IMR-90 (cell line): Measurements from ENCODE around the gene SPAG16. TPM values are rescaled to one million over a fixed set of nuclear protein-coding genes. Genes with fewer than 3 reads are reported as not detected.

ENCODE experiments used
- ATAC-seq: fragments of 200-7000 bp; cut with Tn5 transposase; 2 replicates; pipeline ENCODE4 v1.9.1; 2020; ENCODE audit warnings: low read depth, mild to moderate bottlenecking, moderate library complexity
- BruUV-seq: library from RNA; stranded (reverse); fragments of 400-500 nt; replicated peaks from 2 replicates; lab custom pipeline; 2021; lab: Mats Ljungman, UMichigan
- CTCF ChIA-PET: fragments of 300-600 bp; formaldehyde crosslinking; extraction: SDS; loops from one replicate; lab custom pipeline; 2021; ENCODE audit warnings: antibody characterized with exemption; lab: Yijun Ruan, JAX
- POLR2A ChIA-PET: fragments of 300-600 bp; sonication (Branson Sonifier 250); formaldehyde crosslinking; loops from one replicate; lab custom pipeline; 2022; ENCODE audit warnings: antibody characterized with exemption; ENCODE audit not compliant: unreplicated experiment; lab: Charles Lee
- DNase-seq: peaks from one replicate; pipeline ENCODE4 v3.0.0; 2013
- H2AFZ ChIP-seq: replicated peaks from 2 replicates; pipeline ENCODE3; 2013; ENCODE audit warnings: low read length, mild to moderate bottlenecking; ENCODE audit not compliant: poor library complexity
- H2AK5ac ChIP-seq: 2 replicates; pipeline ENCODE4 v1.6.1; 2013; ENCODE audit warnings: low read depth, low read length, inconsistent platforms
- H2AK9ac ChIP-seq: replicated peaks from 2 replicates; pipeline ENCODE3; 2013; ENCODE audit warnings: mild to moderate bottlenecking, low read depth, low read length, moderate library complexity; ENCODE audit not compliant: poor library complexity
- H2BK120ac ChIP-seq: 2 replicates; pipeline ENCODE4 v1.6.1; 2013; ENCODE audit warnings: low read depth, low read length, inconsistent platforms
- H2BK15ac ChIP-seq: 3 replicates; pipeline ENCODE4 v1.6.1; 2013; ENCODE audit warnings: low read depth, low read length, inconsistent platforms
- H2BK20ac ChIP-seq: 2 replicates; pipeline ENCODE4 v1.6.1; 2013; ENCODE audit warnings: low read depth, mild to moderate bottlenecking, inconsistent platforms, low read length, moderate library complexity
- H2BK5ac ChIP-seq: 2 replicates; pipeline ENCODE4 v1.6.1; 2013; ENCODE audit warnings: mild to moderate bottlenecking, low read depth, low read length, inconsistent platforms; ENCODE audit not compliant: poor library complexity, severe bottlenecking
- H3K14ac ChIP-seq: replicated peaks from 2 replicates; pipeline ENCODE4 v1.6.1; 2013; ENCODE audit warnings: low read depth, low read length, inconsistent platforms
- H3K18ac ChIP-seq: 2 replicates; pipeline ENCODE4 v1.6.1; 2013; ENCODE audit warnings: low read depth, low read length, control low read depth
- H3K23ac ChIP-seq: 2 replicates; pipeline ENCODE4 v1.6.1; 2013; ENCODE audit warnings: low read depth, low read length, inconsistent platforms
- H3K27ac ChIP-seq: 2 replicates; pipeline ENCODE4 v1.5.1; 2013; ENCODE audit warnings: mild to moderate bottlenecking, control low read depth, low read length; ENCODE audit not compliant: insufficient read depth
- H3K27me3 ChIP-seq: 2 replicates; pipeline ENCODE4 v1.6.1; 2013; ENCODE audit warnings: low read length; ENCODE audit not compliant: control insufficient read depth, insufficient read depth
- H3K36me3 ChIP-seq: 2 replicates; pipeline ENCODE4 v1.6.1; 2013; ENCODE audit warnings: low read length, mixed read lengths; ENCODE audit not compliant: control insufficient read depth, insufficient read depth
- H3K4ac ChIP-seq: 2 replicates; pipeline ENCODE4 v1.6.1; 2013; ENCODE audit warnings: low read depth, low read length, inconsistent platforms
- H3K4me1 ChIP-seq: 2 replicates; pipeline ENCODE4 v1.6.1; 2013; ENCODE audit warnings: low read length, mixed read lengths; ENCODE audit not compliant: control insufficient read depth, insufficient read depth
- H3K4me2 ChIP-seq: 2 replicates; pipeline ENCODE4 v1.6.1; 2013; ENCODE audit warnings: low read depth, mild to moderate bottlenecking, control low read depth, low read length, moderate library complexity
- H3K4me3 ChIP-seq: 2 replicates; pipeline ENCODE4 v1.5.1; 2013; ENCODE audit warnings: low read depth, mild to moderate bottlenecking, control low read depth, low read length, moderate library complexity; ENCODE audit not compliant: insufficient read depth
- H3K56ac ChIP-seq: 2 replicates; pipeline ENCODE4 v1.6.1; 2013; ENCODE audit warnings: low read length, inconsistent platforms; ENCODE audit not compliant: insufficient read depth; ENCODE audit errors: extremely low read depth
- H3K79me1 ChIP-seq, 2 experiments: 2 replicates each; pipeline ENCODE4 v1.6.1; 2013; ENCODE audit warnings: low read length in 2 of 2, inconsistent platforms in 1 of 2, low read depth in 1 of 2
- H3K9ac ChIP-seq: 2 replicates; pipeline ENCODE4 v1.6.1; 2013; ENCODE audit warnings: low read depth, low read length, control low read depth
- H3K9me1 ChIP-seq: 2 replicates; pipeline ENCODE4 v1.6.1; 2013; ENCODE audit warnings: low read length, inconsistent platforms; ENCODE audit not compliant: insufficient read depth
- H3K9me3 ChIP-seq: 2 replicates; pipeline ENCODE4 v1.6.1; 2013; ENCODE audit warnings: low read length; ENCODE audit not compliant: control insufficient read depth, insufficient read depth
- H4K20me1 ChIP-seq: 2 replicates; pipeline ENCODE4 v1.6.1; 2013; ENCODE audit warnings: low read length, inconsistent platforms; ENCODE audit not compliant: insufficient read depth
- H4K5ac ChIP-seq: 2 replicates; pipeline ENCODE4 v1.6.1; 2013; ENCODE audit warnings: mild to moderate bottlenecking, low read depth, low read length, control low read depth
- H4K8ac ChIP-seq, 2 experiments: 2 replicates each; pipeline ENCODE4 v1.6.1; 2013; ENCODE audit warnings: low read depth in 2 of 2, low read length in 2 of 2, control low read depth in 1 of 2, inconsistent platforms in 1 of 2
- H4K91ac ChIP-seq: 2 replicates; pipeline ENCODE4 v1.6.1; 2013; ENCODE audit warnings: low read depth, low read length, inconsistent platforms; ENCODE audit not compliant: insufficient read depth
- BHLHE40 ChIP-seq: fragments of 150-350 bp; IDR thresholded peaks from 2 replicates; pipeline ENCODE4 v1.6.1; 2016; ENCODE audit warnings: mild to moderate bottlenecking, low read depth, low read length
- CHD1 ChIP-seq: IDR thresholded peaks from 2 replicates; pipeline ENCODE4 v1.6.1; 2012; ENCODE audit warnings: low read depth, low read length, improper control_type of control experiment
- CTCF ChIP-seq: conservative IDR thresholded peaks from 2 replicates; pipeline ENCODE4 v1.5.1; 2012; ENCODE audit warnings: mild to moderate bottlenecking, low read depth, low read length, improper control_type of control experiment
- ELK1 ChIP-seq: fragments of 150-350 bp; IDR thresholded peaks from 2 replicates; pipeline ENCODE4 v1.6.1; 2016; ENCODE audit warnings: low read depth, mild to moderate bottlenecking, low read length, moderate library complexity, borderline replicate concordance
- FOS ChIP-seq: fragments of 150-350 bp; IDR thresholded peaks from 2 replicates; pipeline ENCODE4 v1.6.1; 2016; ENCODE audit warnings: low read depth, low read length
- MAFK ChIP-seq: IDR thresholded peaks from 2 replicates; pipeline ENCODE4 v1.6.1; 2012; ENCODE audit warnings: low read depth, low read length, improper control_type of control experiment
- MAZ ChIP-seq: IDR thresholded peaks from 2 replicates; pipeline ENCODE4 v1.6.1; 2012; ENCODE audit warnings: low read depth, mild to moderate bottlenecking, low read length, improper control_type of control experiment, moderate library complexity, borderline replicate concordance
- MXI1 ChIP-seq: IDR thresholded peaks from 2 replicates; pipeline ENCODE4 v1.6.1; 2012; ENCODE audit warnings: low read depth, mild to moderate bottlenecking, low read length, moderate library complexity, borderline replicate concordance
- NFE2L2 ChIP-seq: fragments of 150-350 bp; IDR thresholded peaks from 2 replicates; pipeline ENCODE4 v1.6.1; 2016; ENCODE audit warnings: low read depth, mild to moderate bottlenecking, low read length
- POLR2A ChIP-seq: IDR thresholded peaks from 2 replicates; pipeline ENCODE4 v1.6.1; 2012; ENCODE audit warnings: mild to moderate bottlenecking, low read depth, low read length
- RAD21 ChIP-seq: IDR thresholded peaks from 2 replicates; pipeline ENCODE4 v1.6.1; 2012; ENCODE audit warnings: low read length, improper control_type of control experiment
- RCOR1 ChIP-seq: IDR thresholded peaks from 2 replicates; pipeline ENCODE4 v1.6.1; 2012; ENCODE audit warnings: mild to moderate bottlenecking, low read length, improper control_type of control experiment; ENCODE audit not compliant: insufficient replicate concordance
- RFX5 ChIP-seq: IDR thresholded peaks from 2 replicates; pipeline ENCODE4 v1.8.0; 2012; ENCODE audit warnings: low read depth, mild to moderate bottlenecking, low read length, moderate library complexity
- SMC3 ChIP-seq: fragments of 150-350 bp; IDR thresholded peaks from 2 replicates; pipeline ENCODE4 v1.6.1; 2016; ENCODE audit warnings: low read depth, mild to moderate bottlenecking, antibody characterized with exemption, low read length, moderate library complexity
- USF2 ChIP-seq: fragments of 150-350 bp; IDR thresholded peaks from 2 replicates; pipeline ENCODE4 v1.6.1; 2017; ENCODE audit warnings: mild to moderate bottlenecking, antibody characterized with exemption, low read length, low read depth
- WGBS, 2 experiments: methylation state at CpG; one replicate each; pipeline versions ENCODE4 v1.1.5 to v1.1.7; 2013; ENCODE audit warnings: missing lambda C conversion rate in 2 of 2; ENCODE audit not compliant: insufficient read length in 1 of 2; ENCODE audit errors: extremely low coverage in 2 of 2; 5-methylcytosine and 5-hydroxymethylcytosine counted together
- dilution Hi-C: fragments of 300-500 bp; cut with HindIII; formaldehyde crosslinking; loops from one replicate; pipeline ENCODE4 v1.14.3; 2018; ENCODE audit warnings: low sequenced_read_pairs; ENCODE audit not compliant: unreplicated experiment
- in situ Hi-C: fragments of 300-500 bp; cut with MboI; formaldehyde crosslinking; loops from 3 replicates; pipeline ENCODE4 v1.14.3; 2019; ENCODE audit warnings: low sequenced_read_pairs, inconsistent platforms, mixed read lengths
- intact Hi-C: fragments of 100-400 bp; cut with micrococcal nuclease; formaldehyde crosslinking; loops from 2 replicates; pipeline ENCODE4 v1.10.0; 2022
- polyA plus RNA-seq, 3 experiments: library from polyadenylated mRNA; depleted of rRNA; stranded (reverse); fragments of >200 nt; gene quantifications; 2 replicates each; pipeline ENCODE4 v1.2.3, GENCODE V29; 2012; ENCODE audit warnings: low replicate concordance in 1 of 3
- total RNA-seq: library from RNA; depleted of rRNA; stranded (reverse); fragments of >200 nt; gene quantifications from 2 replicates; pipeline ENCODE4 v1.2.3, GENCODE V29; 2012

SPAG16 gene
- total and polyA plus RNA-seq, 2 of the 4 experiments (the other 2 are of a cell fraction) = 7.3 to 13.5 TPM

- Histone ChIP-seq H3K9me3 (no peaks in the 10 kb centered on the region), H3K23ac (no peak overlapping the region), H3K79me1 (no peaks in the 10 kb centered on the region), H3K27ac (no peak overlapping the region), H2BK15ac (no peak overlapping the region), H2AK5ac (no peak overlapping the region), H4K5ac (no peak overlapping the region), H3K14ac (no peak overlapping the region), H2BK5ac (no peak overlapping the region), H3K27me3 (no peaks in the 10 kb centered on the region), H2BK20ac (no peak overlapping the region), H4K8ac (no peak overlapping the region), H2AK9ac (no peak overlapping the region), H3K18ac (no peak overlapping the region), H2BK120ac (no peak overlapping the region), H3K4me2 (no peak overlapping the region), H3K9ac (no peak overlapping the region), H4K20me1 (no peaks in the 10 kb centered on the region), H3K4me3 (no peak overlapping the region), H3K9me1 (no peaks in the 10 kb centered on the region), H3K36me3 (no peaks in the 10 kb centered on the region), H4K91ac (no peak overlapping the region), H2AFZ (peak overlapping the region; percentile 70), H3K56ac (no peak overlapping the region), H3K4me1 (no peaks in the 10 kb centered on the region), H3K4ac (no peak overlapping the region)
- intact Hi-C loops (no loop called here), in situ Hi-C loops (no loop called here), dilution Hi-C loops (no loop called here)
- ChIA-PET POLR2A (no interaction called here), CTCF (interaction anchor here (0.7 kb wide), 1 partner anchor 1117 kb away, joined by 3 read pairs; no protein-coding TSS in a partner anchor)
- TF ChIP-seq RFX5 (no peak), MXI1 (no peak), POLR2A (no peak), SMC3 (no peak), RCOR1 (no peak), CTCF (no peak), NFE2L2 (no peak), ELK1 (no peak), BHLHE40 (no peak), CHD1 (no peak), MAZ (no peak), RAD21 (no peak), FOS (no peak), MAFK (no peak), USF2 (no peak)
- no TSS peak for BruUV-seq
- ATAC-seq (no peak), DNase-seq (peak; percentile 27)
- WGBS, 2 experiments = no CpG with 5 or more reads among the region's 3 CpGs
Observed at GRCh38 chr2:213980883-213981282, 696.6 kb downstream of the SPAG16 start.
